Hypothalamus (tissue), 51 donors: ENCODE results near the gene MYD88.
A peak's percentile ranks its signal among the peaks of the same experiment; 100 is the strongest.
"Not testable (repeated sequence)": the region's sequence is repeated elsewhere in the genome, so short reads cannot be mapped to it uniquely, and the experiment has no call there.

Source experiments
- DNase-seq, 51 donors: peaks; one replicate each; lab custom pipeline; 2025; lab: John Stamatoyannopoulos, UW

The MYD88 gene

DNA sequence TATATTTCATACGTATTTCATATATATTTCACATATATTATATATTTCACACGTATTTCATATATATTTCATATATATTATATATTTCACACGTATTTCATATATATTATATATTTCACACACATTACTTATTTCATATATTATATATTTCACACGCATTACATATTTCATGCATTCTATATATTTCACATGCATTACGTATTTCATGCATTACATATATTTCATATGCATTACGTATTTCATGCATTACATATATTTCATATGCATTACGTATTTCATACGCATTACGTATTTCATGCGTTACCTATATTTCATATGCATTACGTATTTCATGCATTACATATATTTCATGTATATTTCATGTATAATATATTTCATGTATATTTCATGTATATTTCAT is 22.2 kb downstream of the MYD88 start:
- not testable (repeated sequence) for DNase-seq

GRCh38 chr3:38163117-38163840 is 24.8 kb downstream of the MYD88 start:
- no peak for DNase-seq

DNA sequence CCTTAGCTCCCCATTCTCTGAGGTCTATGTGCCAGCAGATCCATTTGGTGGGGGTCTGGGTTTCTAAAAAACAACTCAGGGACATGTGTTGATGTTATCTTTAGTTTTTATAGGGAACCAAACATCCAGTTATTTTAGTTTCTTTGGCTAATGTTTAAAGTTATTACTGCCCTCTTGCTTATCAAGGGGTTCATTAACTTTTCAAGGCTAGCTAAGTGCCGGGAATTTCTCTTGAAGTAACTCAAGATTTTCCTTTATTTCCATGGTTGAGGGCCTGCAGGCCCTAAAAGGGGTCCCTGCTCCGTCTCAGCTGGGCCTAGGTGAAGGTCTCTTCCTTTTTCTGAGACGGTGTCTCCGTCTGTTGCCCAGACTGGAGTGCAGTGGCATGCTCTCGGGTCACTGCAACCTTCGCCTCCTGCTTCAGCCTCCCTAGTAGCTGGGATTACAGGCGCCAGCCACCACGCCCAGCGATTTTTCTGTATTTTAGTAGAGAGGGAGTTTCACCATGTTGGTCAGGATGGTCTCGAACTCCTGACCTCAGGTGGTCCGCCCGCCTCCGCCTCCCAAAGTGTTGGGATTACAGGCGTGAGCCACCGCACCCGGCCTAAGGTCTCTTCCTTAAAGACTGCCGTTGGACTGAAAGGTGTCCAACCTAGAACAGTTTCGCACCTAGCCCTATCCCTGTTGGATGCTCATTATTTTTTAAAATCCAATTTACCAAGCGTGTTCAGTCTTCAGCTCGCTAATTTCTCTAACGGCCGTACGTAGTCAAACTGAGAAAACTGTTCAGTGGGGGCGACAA is 25.6 kb downstream of the MYD88 start:
- DNase-seq = no peak

DNA sequence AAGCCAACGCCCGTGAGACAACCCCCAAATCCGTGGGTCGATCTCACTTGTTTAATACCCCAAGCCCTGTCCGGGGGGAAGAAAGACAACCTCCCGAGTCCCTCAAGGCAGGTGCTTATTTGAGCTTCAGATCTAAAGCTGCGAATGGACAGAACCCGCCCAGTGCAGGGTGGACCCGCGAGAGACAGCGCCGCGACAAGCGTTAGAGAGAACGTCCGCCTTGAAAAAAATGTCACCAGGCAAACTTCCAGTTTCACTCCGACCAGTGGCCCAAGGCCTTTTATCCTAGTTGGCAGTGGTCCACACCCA is 26.1 kb downstream of the MYD88 start:
- DNase-seq = no peak

- peak; percentile 78 to 100 (median 97) for DNase-seq
Measured at GRCh38 chr3:38164952-38165721, 26.7 kb downstream of the MYD88 start, which contains the start of gene OXSR1. Gene OXSR1 (plus strand): TSS chr3:38165537. CDS start chr3:38165877, 340 bp downstream.

- peak in 30 of 51 donors; percentile 17 to 78 (median 58) for DNase-seq
Measured at GRCh38 chr3:38165722-38166387, 27.4 kb downstream of the MYD88 start.

DNA sequence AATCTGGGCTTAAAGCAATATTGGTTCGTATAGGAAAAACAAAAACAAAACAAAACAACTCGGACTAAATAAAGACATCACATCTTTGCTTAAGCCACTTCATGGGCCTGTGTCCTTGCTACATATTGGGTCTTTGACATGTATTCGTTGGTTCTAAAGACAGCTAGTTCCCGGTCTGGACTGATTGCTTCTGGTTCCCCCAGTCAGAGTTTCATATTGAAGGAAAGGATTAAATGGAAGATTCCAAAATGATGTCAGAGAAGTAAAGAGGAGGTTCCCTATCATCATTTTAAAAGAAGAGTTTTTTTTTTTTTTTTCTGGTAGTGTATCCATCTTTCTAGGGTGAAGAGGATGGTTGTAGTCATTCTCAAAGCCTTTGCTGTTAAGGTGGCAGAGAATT is 29.1 kb downstream of the MYD88 start:
- no peak for DNase-seq

GRCh38 chr3:38168151-38169026 is 29.9 kb downstream of the MYD88 start:
- no peak for DNase-seq

DNA sequence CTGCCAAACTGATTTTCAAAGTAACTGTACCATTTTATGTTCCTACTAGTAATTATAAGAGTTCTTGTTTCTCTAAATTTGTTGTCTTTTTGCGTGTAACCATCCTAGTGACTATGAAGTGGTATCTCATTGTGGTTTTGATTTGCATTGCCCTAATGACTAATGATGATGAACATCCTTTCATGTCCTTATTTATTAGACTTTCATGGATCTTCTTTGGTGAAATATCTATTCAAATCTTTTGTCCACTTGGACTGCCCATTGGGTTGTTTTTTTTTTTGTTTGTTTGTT is 30.5 kb downstream of the MYD88 start:
- DNase-seq = no peak

DNA sequence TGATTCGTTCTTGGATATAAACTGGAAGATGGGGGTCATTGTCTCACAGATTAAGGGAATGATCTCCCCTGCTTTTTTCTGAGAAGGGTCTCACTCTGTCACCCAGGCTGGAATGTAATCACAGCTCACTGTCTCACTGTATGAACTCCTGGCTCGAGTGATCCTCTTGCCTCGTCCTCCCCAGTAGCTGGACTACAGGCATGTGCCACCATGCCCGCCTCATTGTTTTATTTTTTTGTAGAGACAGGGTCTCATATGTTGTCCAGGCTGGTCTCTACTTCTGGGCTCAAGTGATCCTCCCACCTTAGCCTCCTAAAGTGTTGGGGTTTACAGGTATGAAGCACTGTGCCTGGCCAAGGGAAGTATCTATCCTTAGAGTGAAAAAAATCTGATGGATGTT is 32.3 kb downstream of the MYD88 start:
- no peak for DNase-seq

GRCh38 chr3:38171622-38172021 is 33.2 kb downstream of the MYD88 start:
- no peak for DNase-seq

GRCh38 chr3:38173834-38174418 is 35.5 kb downstream of the MYD88 start:
- DNase-seq = no peak

GRCh38 chr3:38177181-38177580 is 38.7 kb downstream of the MYD88 start:
- no peak for DNase-seq

- DNase-seq = no peak
Measured at GRCh38 chr3:38186781-38187180, 48.3 kb downstream of the MYD88 start.

DNA sequence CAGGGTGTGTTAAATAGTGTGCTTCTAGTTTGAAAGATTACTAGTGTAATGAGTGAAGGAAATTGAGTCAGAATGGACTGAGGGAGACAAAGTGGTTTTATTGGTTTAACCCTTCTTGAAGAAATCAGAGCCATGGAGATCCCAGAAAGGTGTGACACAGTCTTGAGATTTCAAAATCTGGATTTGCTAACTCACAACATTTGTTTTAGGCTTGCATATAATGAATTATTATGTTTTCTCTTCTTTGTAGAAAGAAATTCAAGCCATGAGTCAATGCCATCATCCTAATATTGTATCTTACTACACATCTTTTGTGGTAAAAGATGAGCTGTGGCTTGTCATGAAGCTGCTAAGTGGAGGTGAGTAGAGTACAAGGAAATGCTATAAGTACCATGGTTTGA is 52.0 kb downstream of the MYD88 start:
- no peak for DNase-seq
